HG02840 (cell line): ENCODE data around the gene RGL2.
"Not testable (repeated sequence)": the region's sequence is repeated elsewhere in the genome, so short reads cannot be mapped to it uniquely, and the experiment has no call there.

Experiments used
- ATAC-seq: cut with Tn5 transposase; IDR thresholded peaks from one replicate; pipeline ENCODE4 v1.9.1; 2021; ENCODE audit warnings: mild to moderate bottlenecking, moderate library complexity, moderate number of reproducible peaks; ENCODE audit not compliant: unreplicated experiment, low FRiP score

Gene RGL2

DNA sequence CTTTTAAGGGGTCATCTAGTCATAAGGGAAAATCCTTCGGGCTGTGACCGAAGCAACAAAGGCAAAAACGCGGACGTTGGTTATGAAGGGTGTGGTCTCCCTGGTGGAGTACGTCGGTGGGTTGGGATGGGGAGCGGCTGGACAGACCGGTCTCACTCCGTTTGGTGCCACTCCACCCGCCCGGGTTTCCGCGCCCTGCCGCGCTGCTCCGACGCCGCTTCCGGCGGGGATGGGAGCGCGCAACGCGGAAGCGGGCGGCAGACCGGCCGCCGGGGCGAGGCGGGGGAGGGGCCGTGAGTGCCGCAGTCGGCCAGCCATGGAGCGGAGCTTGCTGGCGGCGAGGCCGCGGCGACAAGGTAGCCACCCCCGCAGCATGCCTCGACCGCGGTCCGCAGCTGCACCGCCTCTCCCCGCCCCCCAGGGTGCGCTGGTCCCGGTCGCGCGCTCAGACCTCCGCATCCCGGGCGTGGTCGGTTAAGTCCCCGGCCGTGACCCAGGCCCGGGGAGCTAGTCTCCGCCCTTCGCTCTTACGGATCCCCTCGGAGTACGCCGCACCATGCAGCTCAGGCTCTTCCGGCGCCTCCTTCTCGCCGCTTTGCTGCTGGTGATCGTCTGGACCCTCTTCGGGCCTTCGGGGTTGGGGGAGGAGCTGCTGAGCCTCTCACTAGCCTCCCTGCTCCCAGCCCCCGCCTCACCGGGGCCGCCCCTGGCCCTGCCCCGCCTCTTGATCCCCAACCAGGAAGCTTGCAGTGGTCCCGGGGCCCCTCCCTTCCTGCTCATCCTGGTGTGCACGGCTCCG, 21.7 kb downstream of the RGL2 start, which contains the start of gene B3GALT4:
TSS of gene B3GALT4 (plus strand) at position 260 of the 799 bp plus-strand sequence. CDS start at position 557, 297 bp downstream.
- peak; percentile 51 for ATAC-seq

DNA sequence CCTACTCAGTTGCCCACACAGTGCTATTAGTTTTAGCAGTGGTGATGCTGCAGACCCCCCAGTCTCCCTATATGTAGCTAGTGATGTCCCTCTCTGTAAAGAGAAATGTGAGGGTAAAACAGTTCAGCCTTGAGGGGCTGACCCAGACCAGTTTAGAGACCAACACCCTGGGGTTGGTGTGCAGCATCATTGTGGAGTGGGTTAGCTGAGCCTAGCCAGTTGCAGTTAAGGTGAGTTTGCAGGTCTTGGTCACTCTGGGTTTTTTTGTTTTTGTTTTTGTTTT, 22.2 kb downstream of the RGL2 start:
- ATAC-seq, result no peak

DNA sequence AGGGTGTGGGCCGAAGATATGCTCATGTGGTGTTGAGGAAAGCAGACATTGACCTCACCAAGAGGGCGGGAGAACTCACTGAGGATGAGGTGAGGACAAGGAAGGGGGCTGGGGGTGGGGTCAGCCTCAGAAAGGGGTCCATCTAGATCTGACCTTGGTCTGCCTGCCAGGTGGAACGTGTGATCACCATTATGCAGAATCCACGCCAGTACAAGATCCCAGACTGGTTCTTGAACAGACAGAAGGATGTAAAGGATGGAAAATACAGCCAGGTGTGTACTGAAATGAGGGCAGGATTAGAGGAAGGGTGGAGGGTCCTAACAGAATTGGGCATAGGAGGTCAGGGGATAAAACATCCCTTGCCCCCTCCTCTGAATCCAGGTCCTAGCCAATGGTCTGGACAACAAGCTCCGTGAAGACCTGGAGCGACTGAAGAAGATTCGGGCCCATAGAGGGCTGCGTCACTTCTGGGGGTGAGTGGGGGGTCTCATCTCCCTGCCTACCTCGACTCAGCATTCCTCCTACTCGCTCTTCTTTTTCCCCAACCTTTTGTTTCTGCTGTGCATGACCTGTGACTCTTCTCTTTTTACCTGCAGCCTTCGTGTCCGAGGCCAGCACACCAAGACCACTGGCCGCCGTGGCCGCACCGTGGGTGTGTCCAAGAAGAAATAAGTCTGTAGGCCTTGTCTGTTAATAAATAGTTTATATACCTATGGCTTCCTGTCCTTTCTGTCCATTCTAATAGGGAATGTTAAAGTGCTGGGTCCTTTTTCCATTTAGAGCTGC, 22.8 kb downstream of the RGL2 start:
- ATAC-seq, result not testable (repeated sequence)

DNA sequence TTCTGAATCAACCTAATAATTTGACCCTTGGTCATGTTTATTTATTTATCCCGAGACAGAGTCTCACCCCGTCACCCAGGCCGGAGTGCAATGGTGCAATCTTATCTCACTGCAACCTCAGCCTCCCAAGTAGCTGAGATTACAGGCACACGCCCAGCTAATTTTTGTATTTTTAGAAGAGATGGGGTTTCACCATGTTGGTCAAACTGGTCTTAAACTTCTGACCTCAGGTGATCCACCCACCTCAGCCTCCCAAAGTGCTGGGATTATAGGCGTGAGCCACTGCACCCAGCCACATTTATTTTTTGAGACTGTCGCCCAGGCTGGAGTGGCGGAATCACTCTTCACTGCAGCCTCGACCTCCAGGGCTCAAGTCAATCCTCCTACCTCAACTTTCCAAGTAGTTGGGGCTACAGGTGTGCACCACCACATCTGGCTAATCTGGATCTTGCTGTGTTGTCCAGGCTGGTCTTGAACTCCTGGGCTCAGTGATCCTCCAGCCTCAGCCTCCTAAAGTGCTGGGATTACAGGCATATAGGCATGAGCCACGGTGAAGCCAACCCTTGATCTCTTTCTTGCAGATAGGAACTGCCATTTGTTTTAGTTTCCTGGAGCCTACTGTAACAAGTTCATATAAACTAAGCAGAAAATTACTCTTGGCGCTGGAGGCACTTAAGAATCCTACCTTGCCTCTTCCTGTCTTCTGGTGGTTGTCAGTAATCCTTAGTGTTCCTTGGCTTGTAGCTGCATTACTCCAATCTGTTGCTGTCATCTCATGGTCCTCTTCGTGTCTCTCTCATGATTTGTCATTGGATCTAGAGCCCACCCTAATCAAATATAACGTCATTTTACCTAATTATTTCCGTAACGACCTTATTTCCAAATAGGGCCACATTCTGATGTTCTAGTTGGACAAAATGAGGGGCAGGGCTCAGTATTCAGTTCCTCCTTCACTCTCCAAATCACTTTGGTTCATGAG, 24.5 kb downstream of the RGL2 start:
- ATAC-seq, result no peak

DNA sequence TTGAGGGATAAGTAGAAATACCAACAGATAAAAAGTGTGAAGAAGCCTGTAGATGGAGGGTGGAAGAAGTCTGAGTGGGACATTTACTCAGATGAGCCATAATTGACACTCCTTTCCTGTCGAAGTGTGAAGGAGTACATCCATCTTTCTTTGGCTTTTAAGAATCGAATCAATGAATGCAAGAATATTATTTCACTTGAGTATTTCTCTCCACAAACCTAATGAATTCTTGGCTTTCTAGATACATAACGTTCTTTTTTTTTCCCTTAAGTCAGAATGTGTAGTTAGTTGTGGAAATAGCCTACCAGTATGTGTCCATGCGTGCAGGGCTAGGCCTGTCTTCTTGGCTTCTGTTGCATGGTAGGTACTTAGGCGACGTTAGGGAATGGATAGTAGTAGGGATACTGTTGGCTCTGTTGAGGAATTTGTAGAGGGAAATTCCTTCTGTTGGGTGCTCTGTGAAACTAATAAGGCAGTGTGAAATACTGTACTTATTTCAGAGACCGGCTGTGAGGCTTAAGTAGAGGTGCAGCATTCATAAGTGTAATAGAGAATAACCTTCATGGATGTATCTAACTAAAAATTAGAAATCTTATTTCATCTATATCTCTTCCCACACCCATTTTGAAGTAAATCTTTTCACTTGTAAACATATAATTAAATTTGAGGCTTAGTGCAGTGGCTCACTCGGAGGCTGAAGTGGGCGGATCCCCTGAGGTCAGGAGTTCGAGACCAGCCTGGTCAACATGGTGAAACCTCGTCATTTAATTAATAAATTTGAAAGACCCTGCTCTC, 25.4 kb downstream of the RGL2 start:
- no peak for ATAC-seq

DNA sequence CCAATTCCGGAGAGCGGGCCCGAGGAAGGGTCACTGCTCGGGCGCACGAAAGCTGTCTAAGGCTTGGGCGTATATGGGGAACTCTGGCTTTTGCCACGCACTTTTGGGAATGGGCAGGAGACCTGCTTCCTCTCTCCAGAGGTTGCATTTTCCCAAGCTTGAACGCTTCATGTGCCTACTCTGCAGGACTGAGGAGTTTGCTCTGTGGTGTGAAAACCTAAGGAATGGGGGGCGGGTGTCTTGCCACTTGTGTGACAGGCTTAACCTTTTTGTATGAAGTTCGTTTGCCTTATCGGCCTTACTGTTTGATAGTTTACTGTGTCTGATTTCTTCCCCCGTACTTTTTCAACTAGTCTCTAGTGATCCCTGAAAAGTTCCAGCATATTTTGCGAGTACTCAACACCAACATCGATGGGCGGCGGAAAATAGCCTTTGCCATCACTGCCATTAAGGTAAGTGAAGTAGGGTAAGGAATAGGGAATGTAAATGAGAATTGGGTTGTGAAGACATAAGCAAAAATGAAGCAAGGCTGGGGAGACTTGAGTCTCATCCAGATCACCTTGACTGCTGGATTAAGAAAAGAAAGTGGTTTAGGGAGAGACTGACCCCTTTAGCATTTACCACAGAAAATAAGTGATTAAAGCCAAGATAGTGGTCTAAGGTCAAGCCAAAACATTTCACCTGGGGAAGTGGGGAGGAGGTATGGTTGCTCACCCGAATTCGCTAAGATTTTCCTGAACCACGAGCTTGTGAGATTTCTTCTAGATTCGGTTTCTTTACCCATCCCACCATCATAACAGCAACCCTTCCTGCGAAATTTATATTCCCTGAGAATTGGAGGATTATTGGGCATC, 26.2 kb downstream of the RGL2 start:
- ATAC-seq, result no peak

DNA sequence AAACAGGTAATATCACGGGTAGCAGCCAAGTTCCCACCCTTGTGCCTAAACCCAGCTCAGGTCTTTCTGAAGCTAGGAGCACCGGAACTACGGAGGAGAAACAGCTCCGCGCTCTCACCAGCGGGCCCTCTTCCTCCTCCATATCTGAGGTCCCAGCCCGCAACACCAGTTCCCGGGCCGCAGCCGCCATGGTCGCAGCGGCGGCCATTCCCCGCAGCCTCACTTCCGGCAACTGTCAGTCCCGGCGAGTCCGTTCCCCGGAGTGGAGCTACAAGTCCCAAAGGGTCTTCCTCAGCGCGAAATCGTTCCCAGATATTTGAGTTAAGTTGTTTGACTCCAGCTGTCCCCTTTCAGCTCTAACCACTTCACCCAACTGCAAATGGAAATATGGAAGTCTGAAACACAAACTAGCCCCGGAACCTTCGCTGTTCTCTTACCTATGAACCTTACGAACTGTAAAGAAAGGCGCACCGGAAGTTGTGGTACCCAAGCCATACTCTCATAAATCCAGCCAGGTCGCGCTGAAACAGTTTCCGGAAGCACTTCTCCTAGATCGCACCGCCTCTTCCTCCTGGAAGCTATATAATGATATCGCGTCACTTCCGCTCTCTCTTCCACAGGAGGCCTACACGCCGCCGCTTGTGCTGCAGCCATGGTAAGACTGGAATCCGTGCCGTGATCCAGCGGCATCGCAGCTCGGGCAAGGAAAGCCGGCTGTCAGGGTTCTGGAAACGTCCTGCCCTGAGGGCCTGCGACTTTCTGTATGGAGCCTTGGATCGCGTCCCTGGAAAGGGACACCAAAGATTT, 27.1 kb downstream of the RGL2 start, which contains the start of the genes RPS18 and VPS52:
TSS of gene RPS18 (plus strand) at position 608 of the 807 bp plus-strand sequence. CDS start at position 653, 45 bp downstream.
TSS of gene VPS52 (minus strand) at position 409 of the 807 bp plus-strand sequence. CDS start at position 208, 201 bp downstream.
- ATAC-seq, result peak; percentile 76

DNA sequence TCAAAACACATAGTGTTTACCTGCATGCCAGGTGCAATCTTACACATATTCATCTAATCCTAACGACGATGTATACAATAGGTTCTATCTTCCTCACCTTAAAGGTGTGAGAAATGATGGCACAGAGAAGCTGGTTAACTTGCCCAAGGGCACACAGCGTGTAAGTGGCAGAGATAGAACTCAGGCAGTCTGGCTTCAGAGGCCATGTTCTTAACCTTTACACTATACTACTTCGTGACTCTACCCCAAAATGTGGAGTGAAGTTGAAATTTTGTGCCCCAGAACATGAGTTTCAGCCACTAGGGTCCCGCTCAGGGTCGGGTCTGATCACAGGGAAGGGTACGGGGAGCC, 27.6 kb downstream of the RGL2 start:
- no peak for ATAC-seq

DNA sequence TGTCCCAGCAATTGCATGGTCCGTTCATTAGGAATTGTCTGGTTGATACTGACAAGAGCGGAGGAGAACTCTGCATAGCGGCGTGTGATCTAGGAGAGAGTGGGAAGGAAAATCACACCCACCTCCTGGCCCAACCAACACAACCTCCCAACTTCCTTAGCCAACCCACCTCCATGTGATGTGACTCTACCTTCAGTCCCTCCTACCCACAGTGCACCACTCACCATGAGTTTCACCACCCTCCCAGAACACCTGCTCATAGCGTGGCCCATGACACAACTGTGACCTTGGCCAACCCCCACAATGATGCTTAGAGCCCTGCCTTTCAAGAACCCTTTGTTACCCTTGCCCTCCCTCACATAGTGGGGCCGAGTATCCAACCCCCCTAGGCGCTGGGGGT, 34.7 kb downstream of the RGL2 start:
- no peak for ATAC-seq

DNA sequence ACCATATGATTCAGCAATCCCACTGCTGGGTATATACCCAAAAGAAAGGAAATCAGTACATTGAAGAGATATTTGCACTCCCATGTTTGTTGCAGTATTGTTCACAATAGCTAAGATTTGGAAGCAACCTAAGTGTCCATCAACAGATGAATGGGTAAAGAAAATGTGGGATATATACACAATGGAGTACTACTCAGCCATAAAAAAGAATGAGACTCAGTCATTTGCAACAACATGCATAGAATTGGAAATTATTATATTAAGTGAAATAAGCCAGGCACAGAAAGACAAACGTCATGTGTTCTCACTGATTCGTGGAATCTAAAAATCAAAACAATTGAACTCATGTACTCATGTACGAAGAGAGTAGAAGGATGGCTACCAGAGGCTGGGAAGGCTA, 36.3 kb downstream of the RGL2 start:
- not testable (repeated sequence) for ATAC-seq

DNA sequence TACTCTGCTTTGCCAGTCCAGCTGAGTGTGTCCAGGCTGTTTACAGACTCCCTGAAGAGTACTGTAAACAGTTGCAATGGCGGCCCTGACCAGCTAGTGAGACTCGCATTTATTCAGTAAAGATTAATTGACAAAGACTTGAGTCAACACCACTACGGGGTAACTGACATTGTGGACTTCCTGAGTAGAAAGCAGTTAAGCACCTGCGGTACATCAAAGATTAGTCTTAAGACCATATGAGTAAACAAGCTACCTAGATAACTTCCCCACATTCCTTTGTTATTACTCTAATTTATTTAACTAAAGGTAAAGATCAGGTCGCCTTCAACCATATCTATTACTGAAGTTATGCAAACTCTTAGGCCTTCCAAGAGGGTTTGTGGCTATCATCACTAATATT, 39.7 kb downstream of the RGL2 start:
- ATAC-seq, result no peak

DNA sequence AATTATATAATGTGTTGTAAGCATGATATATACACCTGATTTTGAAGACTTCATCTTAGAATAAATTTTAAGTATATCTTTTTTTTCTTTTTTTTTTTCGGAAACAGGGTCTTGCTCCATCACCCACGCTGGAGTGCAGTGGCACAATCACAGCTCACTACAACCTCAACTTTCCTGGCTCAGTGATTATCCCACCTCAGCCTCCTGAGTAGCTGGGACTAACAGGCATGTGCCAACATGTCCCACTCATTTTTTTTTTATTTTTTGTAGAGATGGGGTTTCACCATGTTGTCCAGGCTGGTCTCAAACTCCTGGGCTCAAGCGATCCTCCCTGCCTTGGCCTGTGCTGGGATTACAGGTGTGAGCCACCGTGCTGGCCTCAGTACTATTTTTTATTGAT, 44.2 kb downstream of the RGL2 start:
- ATAC-seq, result no peak

DNA sequence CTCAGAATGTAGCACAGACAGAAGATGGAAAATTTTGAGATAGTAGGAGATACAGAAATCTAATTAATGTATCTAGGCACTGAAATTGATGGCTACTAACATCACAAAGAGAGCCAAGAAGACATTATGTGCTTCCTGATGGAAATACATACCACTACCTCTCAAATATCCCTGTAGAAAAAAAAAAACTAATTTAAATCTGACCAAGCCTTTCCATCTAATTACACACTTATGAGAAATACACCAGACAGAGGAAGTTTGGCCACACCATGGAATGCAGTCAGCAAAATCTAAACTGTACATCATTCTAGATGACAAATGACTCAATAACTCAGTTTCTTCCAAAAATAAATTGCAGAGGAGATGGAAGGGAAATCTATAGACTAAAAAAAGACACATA, 46.0 kb downstream of the RGL2 start:
- no peak for ATAC-seq

DNA sequence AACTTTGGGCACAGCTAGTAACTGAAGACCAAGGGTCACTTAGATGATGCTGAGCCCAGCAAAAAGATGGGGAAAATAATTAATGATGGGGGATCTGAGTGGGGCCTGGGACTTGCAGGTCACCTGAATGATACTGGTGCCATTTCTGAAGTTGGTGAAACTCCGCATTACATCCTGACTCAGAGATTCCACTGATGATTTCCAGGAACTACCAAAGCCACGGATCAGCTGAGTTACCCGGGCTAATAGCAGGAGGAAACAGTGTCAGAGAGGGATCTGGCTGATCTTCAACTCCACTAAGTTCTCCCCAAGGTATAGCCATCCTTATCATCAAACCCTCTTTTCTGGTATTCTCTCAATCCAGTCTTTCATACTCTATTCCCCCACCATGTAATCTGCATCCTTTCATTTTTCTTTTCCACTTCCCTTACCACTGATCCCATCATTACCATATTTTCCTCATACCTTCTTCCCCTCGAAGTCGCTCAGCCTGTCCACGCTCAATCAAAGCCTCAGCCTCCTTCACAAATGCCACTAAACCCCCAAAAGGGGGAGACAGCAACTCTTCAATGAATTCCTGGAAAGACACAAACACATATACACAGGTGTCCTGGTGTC, 47.2 kb downstream of the RGL2 start:
- ATAC-seq, result no peak

DNA sequence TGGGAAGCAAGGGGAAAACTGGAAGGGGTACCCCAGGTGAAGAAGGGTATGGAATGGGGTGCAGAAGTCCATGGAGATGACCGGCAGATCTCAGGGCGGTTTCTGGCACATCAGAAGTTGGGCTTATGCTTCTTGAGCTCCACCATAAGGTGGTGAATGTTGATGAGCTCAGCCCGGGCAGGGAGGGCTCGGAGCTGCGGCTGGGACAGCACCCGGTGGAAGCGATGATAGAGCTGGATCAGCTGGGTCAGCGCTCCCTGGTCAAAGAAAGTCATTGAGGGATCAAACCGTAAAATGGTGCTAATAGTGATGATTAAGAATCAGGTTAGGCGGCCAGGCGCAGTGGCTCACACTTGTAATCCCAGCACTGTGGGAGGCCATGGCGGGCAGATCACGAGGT, 48.0 kb downstream of the RGL2 start:
- no peak for ATAC-seq

DNA sequence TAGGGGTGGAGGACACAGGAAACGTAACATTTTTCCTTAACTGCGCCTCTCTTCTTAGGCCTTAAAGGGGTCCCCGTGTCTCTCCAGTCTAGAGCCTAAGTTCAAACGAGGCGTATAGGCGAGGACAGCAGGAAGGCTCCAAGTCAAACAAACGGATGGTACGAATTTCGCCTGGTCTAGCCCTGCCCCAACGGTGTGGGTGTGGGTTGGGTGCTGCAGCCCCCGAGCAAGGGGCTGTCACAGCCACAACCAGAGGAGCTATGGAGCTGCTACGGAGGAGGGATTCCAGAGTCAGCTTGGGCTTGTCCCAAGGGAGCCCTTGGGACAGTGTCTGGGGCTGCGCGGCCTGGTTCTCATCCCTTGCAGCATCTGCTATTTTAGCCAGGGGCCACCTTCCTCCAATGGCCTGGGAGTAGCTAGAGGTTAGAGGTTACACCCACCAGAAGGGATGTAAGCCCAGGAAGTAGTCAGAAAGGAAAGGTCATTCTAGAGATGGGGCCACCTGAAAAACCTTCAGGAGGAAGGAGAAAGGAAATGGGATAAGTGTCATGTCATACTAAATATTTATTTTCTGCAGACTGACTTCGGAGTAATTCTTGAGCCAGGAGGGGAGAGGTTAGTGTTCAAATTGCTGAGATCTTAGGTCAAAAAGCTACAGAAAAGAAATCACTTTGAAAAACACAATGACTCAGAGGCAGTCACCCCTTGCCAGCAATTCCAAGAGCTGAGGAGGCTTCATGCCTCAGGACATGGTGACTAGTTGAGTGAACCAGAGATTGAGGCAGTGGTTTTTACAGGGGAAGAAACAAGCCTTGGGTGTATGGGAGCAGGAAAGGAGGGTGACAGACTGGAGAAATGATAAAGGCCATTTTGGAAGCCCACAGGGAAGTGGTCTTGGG, 48.8 kb downstream of the RGL2 start:
- ATAC-seq, result peak; percentile 2
